ENCODE measurements around the gene TIMM13. TPM values are rescaled to one million over a fixed set of nuclear protein-coding genes. Genes with fewer than 3 reads are reported as not detected.
"Not testable (repeated sequence)": the region's sequence is repeated elsewhere in the genome, so short reads cannot be mapped to it uniquely, and the experiment has no call there.

The TIMM13 gene
- total and polyA plus RNA-seq, 4 donors, result 27.8 to 41.9 (median 37.2) TPM

DNA sequence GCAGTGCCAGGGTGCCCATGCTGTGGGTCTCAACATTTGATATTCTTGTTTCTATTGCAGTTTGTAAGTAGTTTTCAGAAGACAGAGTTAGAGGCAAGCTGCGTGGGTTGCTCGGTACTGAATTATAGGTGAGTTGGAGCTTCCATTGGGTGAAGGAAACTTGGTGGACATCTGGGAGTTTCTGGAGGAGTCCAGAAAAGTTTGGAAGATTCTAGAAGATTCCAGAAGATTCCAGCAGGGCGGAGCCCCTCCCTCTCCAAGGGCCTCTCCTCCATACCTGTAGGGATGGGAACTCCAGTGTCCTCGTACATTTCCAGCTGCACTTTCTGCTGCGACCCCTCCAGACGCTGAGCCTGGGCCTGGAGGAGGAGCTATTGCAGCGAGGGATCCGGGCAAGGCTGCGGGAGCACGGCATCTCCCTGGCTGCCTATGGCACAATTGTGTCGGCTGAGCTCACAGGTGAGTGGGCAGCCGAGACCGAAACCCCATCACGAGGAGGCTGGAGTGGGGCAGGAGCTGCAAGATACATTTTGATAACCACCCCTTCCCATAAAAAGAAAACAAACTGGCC, 28.6 kb downstream of the TIMM13 start:
- no peaks in the 10 kb centered on the region for H3K4me1 ChIP-seq (ENCODE audit: control insufficient read depth in 1 of 2, insufficient read depth in 2 of 2, low read length in 2 of 2)
- H3K36me3 ChIP-seq (ENCODE audit: control insufficient read depth in 1 of 2, insufficient read depth in 2 of 2, low read length in 1 of 2), result no peaks in the 10 kb centered on the region
- H3K27ac ChIP-seq (ENCODE audit: low read depth in 1 of 2, low read length in 2 of 2), result no peak overlapping the region
- no peak for ATAC-seq (ENCODE audit: low FRiP score)
- 78% methylated on average over 14 of the region's 14 CpGs for WGBS, 2 donors
- no peaks in the 10 kb centered on the region for H3K9me3 ChIP-seq (ENCODE audit: control insufficient read depth, low read length)
- DNase-seq, result no peak
- H3K27me3 ChIP-seq (ENCODE audit: control insufficient read depth in 1 of 2, insufficient read depth in 2 of 2, low read length in 1 of 2), result no peaks in the 10 kb centered on the region
- intact Hi-C loops (cut with DNase I), result no loop called here
- H3K4me3 ChIP-seq (ENCODE audit: low read length in 2 of 2), result no peak overlapping the region

DNA sequence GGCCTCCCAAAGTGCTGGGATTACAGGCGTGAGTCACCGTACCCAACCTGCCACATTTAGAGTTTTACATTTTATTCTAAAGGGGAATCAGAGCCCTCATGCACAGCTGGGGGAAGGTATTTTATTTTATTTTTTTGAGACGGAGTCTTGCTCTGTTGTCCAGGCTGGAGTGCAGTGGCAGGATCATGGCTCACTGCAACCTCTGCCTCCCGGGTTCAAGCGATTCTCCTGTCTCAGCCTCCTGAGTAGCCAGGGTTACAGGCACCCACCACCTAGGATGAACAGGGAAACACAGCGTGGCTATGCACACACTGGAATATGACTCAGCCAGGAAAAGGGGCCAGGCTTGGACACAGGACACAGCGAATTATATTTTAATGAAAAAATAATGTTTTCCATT, 30.2 kb downstream of the TIMM13 start:
- H3K36me3 ChIP-seq (ENCODE audit: control insufficient read depth in 1 of 2, insufficient read depth in 2 of 2, low read length in 1 of 2); intact Hi-C loops (cut with DNase I); H3K27me3 ChIP-seq (ENCODE audit: control insufficient read depth in 1 of 2, insufficient read depth in 2 of 2, low read length in 1 of 2); DNase-seq; ATAC-seq (ENCODE audit: low FRiP score); H3K27ac ChIP-seq (ENCODE audit: low read depth in 1 of 2, low read length in 2 of 2); H3K4me1 ChIP-seq (ENCODE audit: control insufficient read depth in 1 of 2, insufficient read depth in 2 of 2, low read length in 2 of 2); H3K9me3 ChIP-seq (ENCODE audit: control insufficient read depth, low read length); H3K4me3 ChIP-seq (ENCODE audit: low read length in 2 of 2): not testable (repeated sequence)
- 93% methylated on average over 7 of the region's 7 CpGs for whole genome bisulfite sequencing, 2 donors

GRCh38 chr19:2395293-2395829, 32.0 kb downstream of the TIMM13 start:
- intact Hi-C loops (cut with DNase I); H3K4me3 ChIP-seq (ENCODE audit: low read length in 2 of 2); H3K27me3 ChIP-seq (ENCODE audit: control insufficient read depth in 1 of 2, insufficient read depth in 2 of 2, low read length in 1 of 2); H3K4me1 ChIP-seq (ENCODE audit: control insufficient read depth in 1 of 2, insufficient read depth in 2 of 2, low read length in 2 of 2); H3K27ac ChIP-seq (ENCODE audit: low read depth in 1 of 2, low read length in 2 of 2); H3K36me3 ChIP-seq (ENCODE audit: control insufficient read depth in 1 of 2, insufficient read depth in 2 of 2, low read length in 1 of 2); ATAC-seq (ENCODE audit: low FRiP score); H3K9me3 ChIP-seq (ENCODE audit: control insufficient read depth, low read length); DNase-seq: not testable (repeated sequence)
- 76 to 80% methylated on average over 18 of the region's 18 CpGs for WGBS, 2 donors

- Histone ChIP-seq H3K4me3 (ENCODE audit: low read length in 2 of 2) (no peak overlapping the region), H3K4me1 (ENCODE audit: control insufficient read depth in 1 of 2, insufficient read depth in 2 of 2, low read length in 2 of 2) (no peaks in the 10 kb centered on the region), H3K27ac (ENCODE audit: low read depth in 1 of 2, low read length in 2 of 2) (no peak overlapping the region), H3K36me3 (ENCODE audit: control insufficient read depth in 1 of 2, insufficient read depth in 2 of 2, low read length in 1 of 2) (no peaks in the 10 kb centered on the region), H3K9me3 (ENCODE audit: control insufficient read depth, low read length) (no peaks in the 10 kb centered on the region), H3K27me3 (ENCODE audit: control insufficient read depth in 1 of 2, insufficient read depth in 2 of 2, low read length in 1 of 2) (no peaks in the 10 kb centered on the region)
- DNase-seq (no peak), ATAC-seq (ENCODE audit: low FRiP score) (no peak)
- WGBS, 2 donors, result 53 to 56% methylated on average over 27 of the region's 27 CpGs
- intact Hi-C loops (cut with DNase I), result loop anchor here (5.0 kb wide), 2 partner anchors 157 to 237 kb away; partner anchors contain the start of genes PLEKHJ1 (in 1 of the 2) and SF3A2 (in 1 of the 2)
Measured at GRCh38 chr19:2394442-2395292, 32.7 kb downstream of the TIMM13 start.

- Histone ChIP-seq H3K9me3 (ENCODE audit: control insufficient read depth, low read length) (no peaks in the 10 kb centered on the region), H3K36me3 (ENCODE audit: control insufficient read depth in 1 of 2, insufficient read depth in 2 of 2, low read length in 1 of 2) (no peaks in the 10 kb centered on the region), H3K27me3 (ENCODE audit: control insufficient read depth in 1 of 2, insufficient read depth in 2 of 2, low read length in 1 of 2) (no peaks in the 10 kb centered on the region), H3K4me1 (ENCODE audit: control insufficient read depth in 1 of 2, insufficient read depth in 2 of 2, low read length in 2 of 2) (no peaks in the 10 kb centered on the region), H3K27ac (ENCODE audit: low read depth in 1 of 2, low read length in 2 of 2) (no peak overlapping the region), H3K4me3 (ENCODE audit: low read length in 2 of 2) (no peak overlapping the region)
- intact Hi-C loops (cut with DNase I), result loop anchor here (5.0 kb wide), 2 partner anchors 157 to 237 kb away; partner anchors contain the start of genes PLEKHJ1 (in 1 of the 2) and SF3A2 (in 1 of the 2)
- no peak for ATAC-seq (ENCODE audit: low FRiP score)
- DNase-seq, result no peak
- WGBS, 2 donors, result 66 to 68% methylated on average over 8 of the region's 8 CpGs
Measured at GRCh38 chr19:2394054-2394441, 33.3 kb downstream of the TIMM13 start.

DNA sequence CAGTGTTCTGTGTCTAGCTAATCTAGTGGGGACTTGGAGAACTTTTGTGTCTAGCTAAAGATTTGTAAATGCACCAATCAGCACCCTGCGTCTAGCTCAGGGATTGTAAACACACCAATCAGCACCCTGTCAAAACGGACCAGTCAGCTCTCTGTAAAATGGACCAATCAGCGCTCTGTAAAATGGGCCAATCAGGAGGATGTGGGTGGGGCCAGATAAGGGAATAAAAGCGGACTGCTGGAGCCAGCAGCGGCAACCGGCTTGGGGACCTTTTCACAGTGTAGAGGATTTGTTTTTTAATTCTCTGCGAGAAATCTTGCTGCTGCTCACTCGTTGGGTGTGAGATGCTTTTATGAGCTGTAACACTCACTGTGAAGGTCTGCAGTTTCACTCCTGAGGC, 34.5 kb downstream of the TIMM13 start:
- H3K36me3 ChIP-seq (ENCODE audit: control insufficient read depth in 1 of 2, insufficient read depth in 2 of 2, low read length in 1 of 2); H3K27ac ChIP-seq (ENCODE audit: low read depth in 1 of 2, low read length in 2 of 2); H3K4me1 ChIP-seq (ENCODE audit: control insufficient read depth in 1 of 2, insufficient read depth in 2 of 2, low read length in 2 of 2); ATAC-seq (ENCODE audit: low FRiP score); H3K4me3 ChIP-seq (ENCODE audit: low read length in 2 of 2); DNase-seq; H3K9me3 ChIP-seq (ENCODE audit: control insufficient read depth, low read length); H3K27me3 ChIP-seq (ENCODE audit: control insufficient read depth in 1 of 2, insufficient read depth in 2 of 2, low read length in 1 of 2): not testable (repeated sequence)
- intact Hi-C loops (cut with DNase I), result loop anchor here (5.0 kb wide), 2 partner anchors 156 to 236 kb away; partner anchors contain the start of genes PLEKHJ1 (in 1 of the 2) and SF3A2 (in 1 of the 2)
- WGBS, 2 donors, result 76 to 77% methylated on average over 8 of the region's 8 CpGs

DNA sequence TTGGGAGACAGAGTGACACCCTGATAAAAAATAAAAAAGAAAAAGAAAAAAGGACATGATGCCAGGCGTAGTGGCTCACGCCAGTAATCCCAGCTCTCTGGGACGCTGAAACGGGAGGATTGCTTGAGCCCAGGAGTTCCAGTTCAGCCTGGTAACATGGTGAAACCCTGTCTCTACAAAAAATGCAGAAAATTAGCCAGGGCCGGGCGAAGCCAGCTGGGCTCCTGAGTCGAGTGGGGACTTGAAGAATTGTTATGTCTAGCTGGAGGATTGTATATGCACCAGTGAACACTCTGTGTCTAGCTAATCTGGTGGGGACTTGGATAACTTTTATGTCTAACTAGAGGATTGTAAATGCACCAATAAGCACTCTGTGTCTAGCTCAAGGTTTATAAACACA, 35.0 kb downstream of the TIMM13 start:
- no peaks in the 10 kb centered on the region for H3K27me3 ChIP-seq (ENCODE audit: control insufficient read depth in 1 of 2, insufficient read depth in 2 of 2, low read length in 1 of 2)
- WGBS, 2 donors, result 38 to 39% methylated on average over 7 of the region's 7 CpGs
- no peak overlapping the region for H3K27ac ChIP-seq (ENCODE audit: low read depth in 1 of 2, low read length in 2 of 2)
- ATAC-seq (ENCODE audit: low FRiP score) (no peak), DNase-seq (no peak)
- no peaks in the 10 kb centered on the region for H3K9me3 ChIP-seq (ENCODE audit: control insufficient read depth, low read length)
- H3K4me1 ChIP-seq (ENCODE audit: control insufficient read depth in 1 of 2, insufficient read depth in 2 of 2, low read length in 2 of 2), result no peaks in the 10 kb centered on the region
- H3K36me3 ChIP-seq (ENCODE audit: control insufficient read depth in 1 of 2, insufficient read depth in 2 of 2, low read length in 1 of 2), result no peaks in the 10 kb centered on the region
- H3K4me3 ChIP-seq (ENCODE audit: low read length in 2 of 2), result no peak overlapping the region
- intact Hi-C loops (cut with DNase I), result loop anchor here (5.0 kb wide), 2 partner anchors 155 to 235 kb away; partner anchors contain the start of genes PLEKHJ1 (in 1 of the 2) and SF3A2 (in 1 of the 2)

DNA sequence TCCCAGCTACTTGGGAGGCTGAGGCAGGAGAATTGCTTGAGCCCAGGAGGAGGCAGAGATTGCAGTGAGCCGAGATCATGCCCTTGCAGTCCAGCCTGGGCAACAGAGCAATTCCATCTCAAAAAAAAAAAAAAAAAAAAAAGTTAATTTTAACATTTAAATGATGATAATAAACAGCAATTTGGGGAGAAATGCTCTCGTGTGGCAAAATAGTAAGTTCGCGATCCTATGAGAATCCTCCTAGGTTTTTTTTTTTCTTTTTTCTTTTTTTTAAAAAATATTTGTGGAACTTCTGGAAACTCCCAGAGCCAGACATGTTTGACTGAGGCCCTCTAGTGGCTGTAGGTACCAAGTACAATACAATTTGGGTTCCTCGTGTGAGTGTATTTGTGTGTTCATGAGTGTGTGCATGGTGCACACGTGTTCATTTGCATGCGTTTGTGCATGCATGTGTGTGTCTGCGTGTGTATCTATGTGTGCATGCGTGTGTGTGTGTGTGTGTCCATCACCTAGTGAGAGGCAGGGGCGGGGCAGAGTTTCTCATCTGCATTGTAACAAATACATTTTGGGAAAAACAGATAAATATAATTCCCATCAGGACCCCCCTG, 36.2 kb downstream of the TIMM13 start:
- Histone ChIP-seq H3K9me3 (ENCODE audit: control insufficient read depth, low read length) (no peaks in the 10 kb centered on the region), H3K27me3 (ENCODE audit: control insufficient read depth in 1 of 2, insufficient read depth in 2 of 2, low read length in 1 of 2) (no peaks in the 10 kb centered on the region), H3K27ac (ENCODE audit: low read depth in 1 of 2, low read length in 2 of 2) (no peak overlapping the region), H3K4me1 (ENCODE audit: control insufficient read depth in 1 of 2, insufficient read depth in 2 of 2, low read length in 2 of 2) (no peaks in the 10 kb centered on the region), H3K4me3 (ENCODE audit: low read length in 2 of 2) (no peak overlapping the region), H3K36me3 (ENCODE audit: control insufficient read depth in 1 of 2, insufficient read depth in 2 of 2, low read length in 1 of 2) (no peaks in the 10 kb centered on the region)
- DNase-seq, result no peak
- 4 to 6% methylated on average over 10 of the region's 10 CpGs for WGBS, 2 donors
- intact Hi-C loops (cut with DNase I), result loop anchor here (5.0 kb wide), 2 partner anchors 154 to 234 kb away; partner anchors contain the start of genes PLEKHJ1 (in 1 of the 2) and SF3A2 (in 1 of the 2)
- ATAC-seq (ENCODE audit: low FRiP score), result peak; percentile 79
